ENCODE results near the gene CCDC97.

DNA sequence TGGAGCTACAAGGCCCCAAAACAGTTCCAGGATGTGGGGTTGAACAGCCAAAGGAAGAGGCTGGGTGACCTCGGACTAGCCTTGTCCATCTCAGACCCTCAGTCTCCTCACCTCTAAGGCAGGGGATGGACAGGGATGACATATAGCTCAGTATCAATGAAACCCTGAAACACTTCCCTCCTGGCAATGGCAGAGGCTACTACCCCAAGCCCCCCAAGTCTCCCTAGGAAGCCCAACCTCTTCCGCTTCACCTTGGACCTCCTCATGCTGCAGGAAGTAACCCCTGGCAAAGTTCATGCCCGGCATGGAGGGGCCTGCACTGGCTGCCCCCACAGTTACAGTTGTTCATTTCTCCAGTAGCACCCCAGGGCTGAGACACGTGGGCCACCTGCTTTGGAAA is 10.6 kb downstream of the CCDC97 start:
- TF ChIP-seq MZF1 (tag by site-specific recombination; IDR thresholded peaks at IDR 0.05; ENCODE audit: borderline replicate concordance) (no peak), ZNF837 (tag by site-specific recombination; IDR thresholded peaks at IDR 0.05) (no peak), ZNF184 (tag by site-specific recombination; IDR thresholded peaks at IDR 0.05) (no peak), ZNF121 (tag by site-specific recombination; IDR thresholded peaks at IDR 0.05) (no peak), SCRT1 (tag by site-specific recombination; IDR thresholded peaks at IDR 0.05; ENCODE audit: borderline replicate concordance) (no peak), ZSCAN16 (tag by site-specific recombination; IDR thresholded peaks at IDR 0.05) (no peak), ZNF24 (tag by site-specific recombination; IDR thresholded peaks at IDR 0.05) (no peak), YY1 (tag by site-specific recombination; IDR thresholded peaks at IDR 0.05) (no peak), TCF7L2 (IDR thresholded peaks at IDR 0.05; ENCODE audit: borderline replicate concordance, low read depth, low read length) (no peak)
- TF ChIP-seq, protein P1, sequence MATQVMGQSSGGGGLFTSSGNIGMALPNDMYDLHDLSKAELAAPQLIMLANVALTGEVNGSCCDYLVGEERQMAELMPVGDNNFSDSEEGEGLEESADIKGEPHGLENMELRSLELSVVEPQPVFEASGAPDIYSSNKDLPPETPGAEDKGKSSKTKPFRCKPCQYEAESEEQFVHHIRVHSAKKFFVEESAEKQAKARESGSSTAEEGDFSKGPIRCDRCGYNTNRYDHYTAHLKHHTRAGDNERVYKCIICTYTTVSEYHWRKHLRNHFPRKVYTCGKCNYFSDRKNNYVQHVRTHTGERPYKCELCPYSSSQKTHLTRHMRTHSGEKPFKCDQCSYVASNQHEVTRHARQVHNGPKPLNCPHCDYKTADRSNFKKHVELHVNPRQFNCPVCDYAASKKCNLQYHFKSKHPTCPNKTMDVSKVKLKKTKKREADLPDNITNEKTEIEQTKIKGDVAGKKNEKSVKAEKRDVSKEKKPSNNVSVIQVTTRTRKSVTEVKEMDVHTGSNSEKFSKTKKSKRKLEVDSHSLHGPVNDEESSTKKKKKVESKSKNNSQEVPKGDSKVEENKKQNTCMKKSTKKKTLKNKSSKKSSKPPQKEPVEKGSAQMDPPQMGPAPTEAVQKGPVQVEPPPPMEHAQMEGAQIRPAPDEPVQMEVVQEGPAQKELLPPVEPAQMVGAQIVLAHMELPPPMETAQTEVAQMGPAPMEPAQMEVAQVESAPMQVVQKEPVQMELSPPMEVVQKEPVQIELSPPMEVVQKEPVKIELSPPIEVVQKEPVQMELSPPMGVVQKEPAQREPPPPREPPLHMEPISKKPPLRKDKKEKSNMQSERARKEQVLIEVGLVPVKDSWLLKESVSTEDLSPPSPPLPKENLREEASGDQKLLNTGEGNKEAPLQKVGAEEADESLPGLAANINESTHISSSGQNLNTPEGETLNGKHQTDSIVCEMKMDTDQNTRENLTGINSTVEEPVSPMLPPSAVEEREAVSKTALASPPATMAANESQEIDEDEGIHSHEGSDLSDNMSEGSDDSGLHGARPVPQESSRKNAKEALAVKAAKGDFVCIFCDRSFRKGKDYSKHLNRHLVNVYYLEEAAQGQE (tag by site-specific recombination; IDR thresholded peaks at IDR 0.05): no peak
- TF ChIP-seq, protein P2, sequence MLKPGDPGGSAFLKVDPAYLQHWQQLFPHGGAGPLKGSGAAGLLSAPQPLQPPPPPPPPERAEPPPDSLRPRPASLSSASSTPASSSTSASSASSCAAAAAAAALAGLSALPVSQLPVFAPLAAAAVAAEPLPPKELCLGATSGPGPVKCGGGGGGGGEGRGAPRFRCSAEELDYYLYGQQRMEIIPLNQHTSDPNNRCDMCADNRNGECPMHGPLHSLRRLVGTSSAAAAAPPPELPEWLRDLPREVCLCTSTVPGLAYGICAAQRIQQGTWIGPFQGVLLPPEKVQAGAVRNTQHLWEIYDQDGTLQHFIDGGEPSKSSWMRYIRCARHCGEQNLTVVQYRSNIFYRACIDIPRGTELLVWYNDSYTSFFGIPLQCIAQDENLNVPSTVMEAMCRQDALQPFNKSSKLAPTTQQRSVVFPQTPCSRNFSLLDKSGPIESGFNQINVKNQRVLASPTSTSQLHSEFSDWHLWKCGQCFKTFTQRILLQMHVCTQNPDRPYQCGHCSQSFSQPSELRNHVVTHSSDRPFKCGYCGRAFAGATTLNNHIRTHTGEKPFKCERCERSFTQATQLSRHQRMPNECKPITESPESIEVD (tag by site-specific recombination; IDR thresholded peaks at IDR 0.05): no peak
